Activated CD4-positive, alpha-beta memory T cell treated with anti-CD3 and anti-CD28 coated beads, Interleukin-2, amount 10 ng/mL, durations not matched to agents 7 days and 5 days (primary cell): ENCODE results near the gene FGF8. TPM values are rescaled to one million over a fixed set of nuclear protein-coding genes. Genes with fewer than 3 reads are reported as not detected.
A peak's percentile ranks its signal among the peaks of the same experiment; 100 is the strongest.

ENCODE experiments used
- CTCF ChIA-PET: fragments of 350-600 bp; sonication (Branson Sonifier 250); formaldehyde crosslinking; loops from one replicate; lab custom pipeline; 2021; ENCODE audit warnings: antibody characterized with exemption, inconsistent platforms; lab: Charles Lee
- POLR2A ChIA-PET: fragments of 350-600 bp; sonication (Branson Sonifier 250); formaldehyde crosslinking; loops from one replicate; lab custom pipeline; 2021; ENCODE audit warnings: antibody characterized with exemption; lab: Charles Lee
- DNase-seq: peaks from one replicate; pipeline ENCODE4 v3.0.0-alpha.2; 2020
- H3K27ac Mint-ChIP-seq: one replicate; pipeline ENCODE4 v1.8.0; 2021; ENCODE audit warnings: mild to moderate bottlenecking, mixed read lengths
- H3K27me3 Mint-ChIP-seq: one replicate; pipeline ENCODE4 v1.8.0; 2021; ENCODE audit warnings: mixed read lengths
- H3K36me3 Mint-ChIP-seq: one replicate; pipeline ENCODE4 v1.8.0; 2021; ENCODE audit warnings: low read depth, mixed read lengths
- H3K4me1 Mint-ChIP-seq: one replicate; pipeline ENCODE4 v1.8.0; 2021; ENCODE audit warnings: mixed read lengths
- H3K4me3 Mint-ChIP-seq: one replicate; pipeline ENCODE4 v1.8.0; 2021; ENCODE audit warnings: mild to moderate bottlenecking, mixed read lengths
- H3K9me3 Mint-ChIP-seq: one replicate; pipeline ENCODE4 v1.8.0; 2021; ENCODE audit warnings: mixed read lengths
- total RNA-seq, 2 experiments: library from RNA; stranded (reverse); gene quantifications; one replicate each; pipeline ENCODE4 v1.2.3, GENCODE V29; 2021

The FGF8 gene
- total RNA-seq, 2 experiments from 2014 or later = not detected

DNA sequence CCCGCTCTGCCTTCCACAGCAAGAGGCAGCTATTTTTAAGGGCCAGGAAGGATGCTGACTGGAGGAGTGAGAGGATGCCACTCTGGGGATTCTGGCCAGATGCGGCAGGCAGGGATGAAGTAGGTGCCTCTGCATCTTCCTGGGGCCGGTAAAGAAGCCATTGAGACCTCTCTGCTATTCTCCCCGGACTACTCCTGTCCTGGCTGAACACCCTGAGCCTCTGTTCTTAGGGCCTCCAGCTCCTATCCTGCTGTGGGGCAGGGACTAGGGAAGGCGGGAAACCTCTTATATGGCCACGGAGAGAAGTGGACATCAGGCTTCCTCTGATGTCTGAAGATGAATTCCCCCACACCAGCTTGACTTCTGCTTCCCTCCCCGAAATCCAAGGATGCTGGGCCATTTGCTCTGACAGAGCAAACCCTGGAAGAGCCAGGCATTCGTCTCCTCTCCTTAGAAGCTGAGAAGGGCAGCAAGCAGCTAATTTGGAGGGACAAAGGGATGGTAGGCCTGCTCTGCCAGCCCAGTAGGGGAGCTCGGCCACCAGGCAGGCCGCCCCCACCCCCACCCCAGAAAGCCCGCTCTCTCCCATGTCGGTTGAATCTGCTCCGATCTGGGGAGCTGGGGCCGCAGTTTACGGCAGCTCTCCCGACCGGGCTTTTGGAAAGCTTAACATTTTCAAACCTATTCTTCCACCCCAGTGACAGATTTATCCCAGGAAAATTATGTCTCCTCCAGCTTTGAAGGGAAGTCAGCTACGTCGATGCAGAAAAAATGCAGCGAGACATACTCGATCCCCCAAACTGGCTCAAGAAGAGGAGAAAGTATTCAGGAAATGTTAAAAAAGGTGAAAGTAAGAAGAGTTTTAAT is 2.8 kb downstream of the FGF8 start:
- peaks cover 8% of the 10 kb centered on the region for H3K4me1 Mint-ChIP-seq
- DNase-seq = peak; percentile 14
- H3K36me3 Mint-ChIP-seq = no peaks in the 10 kb centered on the region
- no peaks in the 10 kb centered on the region for H3K9me3 Mint-ChIP-seq
- peaks cover 59% of the 10 kb centered on the region for H3K27me3 Mint-ChIP-seq
- no peak overlapping the region for H3K4me3 Mint-ChIP-seq
- CTCF ChIA-PET = interaction anchor here (0.6 to 2.7 kb wide), 5 partner anchors 8 to 170 kb away, joined by 3 to 10 read pairs (median 8); partner anchors contain the start of gene NPM3
- H3K27ac Mint-ChIP-seq = no peak overlapping the region
- POLR2A ChIA-PET = interaction anchor here (1.1 to 2.1 kb wide), 4 partner anchors 9 to 79 kb away, joined by 3 to 7 read pairs (median 4); partner anchors contain the start of genes NPM3 and OGA

DNA sequence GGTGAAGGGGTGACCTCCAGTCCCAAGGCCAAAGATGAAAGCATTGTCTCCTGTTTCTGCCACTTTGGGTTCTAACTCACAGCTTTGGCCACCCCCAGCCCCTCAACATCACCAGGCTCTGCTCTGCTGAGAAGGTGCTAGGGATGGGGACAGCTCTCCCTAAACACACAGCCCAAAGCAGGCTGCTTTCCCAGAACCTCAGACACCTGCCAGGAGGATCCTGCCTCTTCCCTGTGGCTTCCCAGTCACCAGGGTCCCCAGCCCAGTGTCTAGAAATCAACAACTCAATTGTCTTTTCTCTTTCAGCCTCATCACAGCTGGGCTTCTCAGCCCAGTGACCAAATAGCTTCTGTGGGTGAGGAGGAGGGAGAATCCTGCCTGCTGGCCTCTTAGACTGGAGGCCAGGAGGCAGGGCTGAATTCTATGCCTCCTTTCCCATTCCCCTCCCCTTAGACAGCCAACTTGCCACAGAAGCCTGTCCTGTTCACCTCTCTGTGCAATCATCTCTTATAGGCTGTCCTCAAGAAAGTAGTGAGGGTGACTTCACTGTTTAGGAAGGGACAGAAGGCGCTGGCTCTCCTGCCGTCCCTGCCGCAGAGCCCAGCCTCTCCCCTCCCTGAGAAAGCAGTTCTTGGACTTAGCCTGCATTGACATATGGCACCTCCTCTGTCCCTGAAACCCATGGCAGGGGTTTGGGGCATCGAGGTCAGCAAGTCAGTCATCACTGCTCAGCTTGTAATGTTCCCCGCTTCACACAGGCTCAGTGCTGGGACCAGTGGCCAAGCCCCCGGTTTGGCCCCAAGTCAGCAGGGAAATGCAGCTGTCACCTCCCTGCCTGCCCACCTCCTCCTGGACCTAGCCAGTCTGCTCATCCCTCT is 3.7 kb downstream of the FGF8 start:
- POLR2A ChIA-PET = interaction anchor here (1.2 to 2.1 kb wide), 3 partner anchors 10 to 46 kb away, joined by 3 to 7 read pairs (median 5); partner anchors contain the start of genes NPM3 and OGA
- CTCF ChIA-PET = interaction anchor here (0.6 to 2.7 kb wide), 6 partner anchors 9 to 559 kb away, joined by 3 to 10 read pairs (median 6); partner anchors contain the start of gene NPM3
- peaks cover 50% of the 10 kb centered on the region for H3K27me3 Mint-ChIP-seq
- no peaks in the 10 kb centered on the region for H3K36me3 Mint-ChIP-seq
- DNase-seq = no peak
- H3K9me3 Mint-ChIP-seq = no peaks in the 10 kb centered on the region
- no peak overlapping the region for H3K4me3 Mint-ChIP-seq
- peaks cover 7% of the 10 kb centered on the region for H3K4me1 Mint-ChIP-seq
- no peak overlapping the region for H3K27ac Mint-ChIP-seq

DNA sequence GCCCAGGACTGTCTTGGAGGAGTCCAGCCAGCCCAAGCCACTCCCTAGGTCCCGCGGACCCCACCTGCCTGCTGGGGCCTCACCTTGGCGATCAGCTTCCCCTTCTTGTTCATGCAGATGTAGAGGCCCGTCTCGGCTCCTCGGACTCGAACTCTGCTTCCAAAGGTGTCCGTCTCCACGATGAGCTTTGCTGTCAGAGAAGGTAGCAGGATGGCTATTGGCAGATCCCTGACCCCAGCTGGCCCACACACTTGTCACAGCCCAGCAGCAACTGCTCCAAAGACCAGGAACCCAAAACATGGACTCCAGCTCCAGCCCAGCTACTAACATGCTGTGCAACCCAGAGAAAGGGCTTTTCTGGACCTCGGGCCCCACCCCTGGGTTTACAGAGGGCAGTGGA is 4.5 kb downstream of the FGF8 start:
- Mint-ChIP-seq H3K4me3 (no peak overlapping the region), H3K27me3 (peaks cover 49% of the 10 kb centered on the region), H3K27ac (no peak overlapping the region), H3K4me1 (peaks cover 7% of the 10 kb centered on the region), H3K36me3 (no peaks in the 10 kb centered on the region), H3K9me3 (no peaks in the 10 kb centered on the region)
- ChIA-PET CTCF (interaction anchor here (1.3 kb wide), 2 partner anchors 10 to 558 kb away, joined by 3 to 5 read pairs; no protein-coding TSS in a partner anchor), POLR2A (interaction anchor here (2.0 kb wide), 1 partner anchor 12 kb away, joined by 5 read pairs; the partner anchor contains the start of gene NPM3)
- no peak for DNase-seq

DNA sequence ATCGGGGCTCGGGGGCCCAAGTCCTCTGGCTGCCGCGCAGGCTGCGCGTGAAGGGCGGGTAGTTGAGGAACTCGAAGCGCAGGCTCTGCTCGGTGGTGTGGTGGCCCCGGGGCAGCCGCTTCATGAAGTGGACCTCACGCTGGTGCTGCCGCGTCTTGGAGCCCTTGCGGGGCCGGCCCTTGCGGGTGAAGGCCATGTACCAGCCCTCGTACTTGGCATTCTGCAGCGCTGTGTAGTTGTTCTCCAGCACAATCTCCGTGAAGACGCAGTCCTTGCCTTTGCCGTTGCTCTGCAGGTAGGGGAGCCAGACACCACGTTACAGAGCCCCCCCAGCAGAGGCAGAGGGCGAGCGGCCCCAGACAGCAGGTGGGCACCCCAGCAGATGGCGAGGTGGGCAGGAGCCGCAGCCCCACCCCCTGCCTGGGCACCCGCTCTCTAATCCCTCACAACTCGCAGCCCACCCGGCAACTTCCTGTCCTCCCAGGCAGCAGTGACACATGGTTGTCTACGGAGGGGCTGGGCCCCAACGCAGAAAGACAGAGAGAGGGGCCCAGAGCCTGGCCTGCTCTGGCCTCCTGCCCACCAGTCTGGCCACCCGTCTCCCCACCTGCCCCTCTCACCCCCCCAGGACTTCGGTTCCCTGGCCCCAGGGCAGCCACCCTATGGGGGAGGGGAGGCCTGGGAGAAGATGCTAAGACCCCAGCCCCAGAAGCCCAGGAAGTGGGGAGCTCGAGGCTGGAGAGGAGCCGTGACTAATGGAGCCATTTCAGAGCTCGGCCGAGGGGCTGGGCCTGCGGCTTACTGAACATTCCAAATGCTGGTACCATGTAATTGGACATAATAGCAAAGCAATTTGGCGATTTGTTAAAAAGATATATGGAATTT is 5.3 kb downstream of the FGF8 start:
- Mint-ChIP-seq H3K4me1 (peaks cover 7% of the 10 kb centered on the region), H3K4me3 (no peak overlapping the region), H3K27me3 (peaks cover 56% of the 10 kb centered on the region), H3K36me3 (no peaks in the 10 kb centered on the region), H3K9me3 (no peaks in the 10 kb centered on the region), H3K27ac (no peak overlapping the region)
- no peak for DNase-seq
- POLR2A ChIA-PET = interaction anchor here (2.0 kb wide), 1 partner anchor 13 kb away, joined by 5 read pairs; the partner anchor contains the start of gene NPM3
- CTCF ChIA-PET = interaction anchor here (1.0 to 1.3 kb wide), 3 partner anchors 11 to 557 kb away, joined by 3 to 6 read pairs (median 5); no protein-coding TSS in a partner anchor

DNA sequence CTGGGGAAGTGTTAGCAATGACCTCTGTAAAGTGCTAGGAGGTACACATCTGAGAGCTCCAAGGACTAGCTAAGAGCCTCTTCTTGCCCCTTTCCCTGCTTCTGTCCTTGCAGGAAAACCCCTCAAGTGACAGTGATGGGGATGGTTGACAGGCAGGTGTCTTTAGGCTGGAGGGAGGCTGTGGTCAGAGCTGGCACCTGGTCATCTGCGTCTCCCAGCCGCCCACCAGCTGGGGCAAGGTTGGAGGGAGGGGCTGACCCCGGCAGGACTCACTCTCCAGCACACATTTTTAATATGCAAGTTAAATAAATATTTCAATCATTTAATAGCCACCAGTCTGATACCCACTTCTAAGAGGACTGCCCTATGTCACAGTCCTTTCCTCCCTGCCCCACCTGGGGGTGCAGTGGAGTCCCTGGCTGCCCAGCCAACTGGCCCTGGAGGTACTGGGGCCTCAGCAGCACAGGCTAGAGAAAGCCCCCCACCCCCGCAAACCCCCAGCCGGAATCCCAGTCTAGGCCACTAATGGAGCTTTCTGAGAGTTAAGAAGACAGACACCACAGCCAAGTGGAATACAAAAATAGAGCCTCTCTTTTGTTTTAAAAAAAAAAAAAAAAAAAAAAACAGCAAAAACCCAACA is 6.3 kb downstream of the FGF8 start:
- H3K4me3 Mint-ChIP-seq = no peak overlapping the region
- peaks cover 56% of the 10 kb centered on the region for H3K27me3 Mint-ChIP-seq
- H3K36me3 Mint-ChIP-seq = no peaks in the 10 kb centered on the region
- H3K9me3 Mint-ChIP-seq = no peaks in the 10 kb centered on the region
- POLR2A ChIA-PET = no interaction called here
- H3K27ac Mint-ChIP-seq = no peak overlapping the region
- peaks cover 5% of the 10 kb centered on the region for H3K4me1 Mint-ChIP-seq
- no peak for DNase-seq
- CTCF ChIA-PET = interaction anchor here (0.7 to 1.1 kb wide), 4 partner anchors 9 to 167 kb away, joined by 3 to 6 read pairs (median 3); no protein-coding TSS in a partner anchor

DNA sequence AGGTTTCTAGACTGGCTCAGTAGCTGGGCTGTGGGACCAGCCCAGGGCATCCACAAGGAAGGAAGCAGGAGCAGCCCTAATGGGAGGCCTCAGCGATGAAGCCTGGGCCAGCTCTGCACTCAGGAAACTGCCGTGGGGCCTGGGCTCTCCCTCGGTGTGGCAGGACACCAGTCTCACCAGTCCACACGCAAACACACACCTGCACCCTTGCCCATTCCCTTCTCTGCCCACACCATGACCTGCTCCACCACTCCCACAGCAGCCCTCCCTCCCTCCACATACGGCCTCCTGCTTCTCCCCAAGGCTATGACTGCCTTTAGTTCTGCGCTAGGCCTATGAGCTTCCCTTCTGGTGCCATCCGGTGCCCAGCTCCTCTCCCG is 7.1 kb downstream of the FGF8 start:
- H3K27ac Mint-ChIP-seq = no peak overlapping the region
- H3K4me1 Mint-ChIP-seq = peaks cover under 1% of the 10 kb centered on the region
- no peaks in the 10 kb centered on the region for H3K36me3 Mint-ChIP-seq
- ChIA-PET POLR2A (interaction anchor here (0.8 kb wide), 1 partner anchor 16 kb away, joined by 3 read pairs; no protein-coding TSS in a partner anchor), CTCF (interaction anchor here (1.0 to 1.1 kb wide), 2 partner anchors 10 to 166 kb away, joined by 3 read pairs; no protein-coding TSS in a partner anchor)
- H3K9me3 Mint-ChIP-seq = no peaks in the 10 kb centered on the region
- DNase-seq = no peak
- H3K27me3 Mint-ChIP-seq = peaks cover 49% of the 10 kb centered on the region
- no peak overlapping the region for H3K4me3 Mint-ChIP-seq

DNA sequence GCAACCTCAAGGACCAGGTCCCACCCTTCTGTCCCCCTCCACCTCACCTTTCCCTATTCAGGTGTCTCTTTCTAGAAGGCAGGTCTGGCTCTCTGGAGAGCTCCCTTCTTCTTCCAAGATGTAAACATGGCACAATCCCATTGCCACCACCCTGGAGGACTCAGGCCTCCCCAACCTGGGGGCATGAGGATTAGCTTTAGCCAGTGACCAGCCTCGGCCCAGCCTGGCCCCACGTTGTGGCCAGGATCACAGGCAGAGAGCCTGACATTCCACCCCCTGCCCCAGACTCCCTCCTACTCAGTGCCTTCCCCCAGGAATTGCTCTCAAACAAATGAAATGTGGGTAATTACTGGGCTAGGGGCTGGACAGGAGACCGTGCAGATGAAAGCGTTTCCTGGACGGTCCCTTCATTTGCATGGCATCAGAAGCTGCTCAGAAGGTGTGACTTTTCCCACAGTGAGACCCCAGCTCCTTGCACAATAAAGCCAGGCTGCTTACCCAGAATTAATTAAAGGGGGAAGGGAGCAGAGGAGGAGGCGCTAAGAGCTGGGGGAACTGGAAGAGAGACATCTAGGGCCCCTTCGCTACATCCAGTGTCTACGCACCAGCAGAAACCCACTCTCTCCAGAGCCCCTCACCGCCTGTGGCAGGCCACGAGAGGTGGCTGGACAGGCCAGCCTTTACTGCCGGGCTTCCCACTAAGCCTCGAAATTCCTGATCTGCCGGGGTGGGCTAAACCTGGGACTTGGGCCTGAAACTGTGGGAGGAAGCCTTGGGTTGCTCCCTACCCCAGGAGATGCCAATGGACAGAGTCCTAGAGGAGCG is 7.7 kb downstream of the FGF8 start:
- DNase-seq = no peak
- CTCF ChIA-PET = interaction anchor here (1.0 kb wide), 1 partner anchor 10 kb away, joined by 3 read pairs; no protein-coding TSS in a partner anchor
- Mint-ChIP-seq H3K4me1 (no peaks in the 10 kb centered on the region), H3K27me3 (peaks cover 45% of the 10 kb centered on the region), H3K9me3 (no peaks in the 10 kb centered on the region), H3K27ac (no peak overlapping the region), H3K36me3 (no peaks in the 10 kb centered on the region), H3K4me3 (no peak overlapping the region)
- POLR2A ChIA-PET = interaction anchor here (0.8 kb wide), 1 partner anchor 15 kb away, joined by 3 read pairs; no protein-coding TSS in a partner anchor

DNA sequence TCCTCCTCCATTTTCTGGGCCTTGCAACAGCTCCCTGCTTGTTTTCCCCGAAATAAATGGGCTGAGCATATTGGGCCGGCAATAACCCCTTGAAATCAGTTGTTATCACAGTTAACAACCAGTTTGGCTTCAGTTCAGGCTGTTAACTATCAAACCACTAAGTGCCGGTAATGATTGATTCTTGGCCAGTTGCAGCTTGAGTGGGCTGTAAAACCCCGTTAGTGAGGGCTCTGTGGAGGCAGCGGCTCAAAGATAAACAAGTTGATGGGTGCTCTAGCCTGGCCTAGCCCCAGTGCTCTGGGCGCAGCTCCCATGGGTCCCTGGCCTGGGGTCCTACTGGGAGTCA is 8.3 kb downstream of the FGF8 start:
- CTCF ChIA-PET = no interaction called here
- Mint-ChIP-seq H3K4me1 (no peaks in the 10 kb centered on the region), H3K9me3 (no peaks in the 10 kb centered on the region), H3K27me3 (peaks cover 39% of the 10 kb centered on the region), H3K4me3 (no peak overlapping the region), H3K36me3 (no peaks in the 10 kb centered on the region), H3K27ac (no peak overlapping the region)
- POLR2A ChIA-PET = no interaction called here
- no peak for DNase-seq

DNA sequence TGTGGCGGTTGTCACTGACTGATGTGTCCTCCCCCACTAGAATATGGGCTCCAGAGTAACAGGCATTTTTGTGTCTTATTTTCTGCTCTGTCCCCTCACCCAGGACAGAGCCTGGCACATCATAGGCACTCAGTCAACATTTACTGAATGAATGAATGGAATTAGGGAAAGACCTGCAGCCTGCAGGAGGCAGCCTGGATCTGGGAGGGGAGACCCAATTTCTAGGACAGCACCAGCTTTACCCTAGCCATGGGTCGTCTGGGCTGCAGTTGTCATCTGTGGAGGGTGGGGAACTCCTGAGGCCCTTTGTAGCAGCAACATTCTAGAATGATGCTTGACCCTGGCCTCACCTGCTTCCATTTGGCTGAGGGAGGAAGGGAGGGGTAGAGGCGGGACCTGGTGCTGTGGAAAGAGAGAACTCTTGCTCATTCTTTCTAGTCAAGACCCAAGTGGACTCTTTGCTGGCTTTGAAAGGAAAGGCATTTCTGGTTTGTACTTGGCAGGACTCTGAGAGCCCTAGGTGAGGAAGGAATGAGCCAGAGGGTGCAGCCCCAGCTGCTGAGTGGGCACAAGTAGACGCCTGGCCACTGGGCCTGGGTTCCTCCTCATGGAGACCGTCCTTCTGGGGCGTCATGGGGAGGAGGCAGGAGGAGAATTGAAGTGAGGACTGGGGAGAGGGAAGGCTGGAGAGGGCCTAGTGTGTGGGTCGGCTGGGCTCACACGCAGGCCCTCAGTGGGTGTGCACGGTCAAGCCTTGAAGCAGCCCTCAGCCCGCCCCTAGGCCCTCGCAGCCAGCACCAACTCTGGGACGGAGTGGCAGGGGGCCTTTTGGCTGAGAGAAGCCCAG is 8.9 kb downstream of the FGF8 start:
- no peak overlapping the region for H3K4me3 Mint-ChIP-seq
- no peaks in the 10 kb centered on the region for H3K36me3 Mint-ChIP-seq
- no peaks in the 10 kb centered on the region for H3K4me1 Mint-ChIP-seq
- H3K9me3 Mint-ChIP-seq = no peaks in the 10 kb centered on the region
- H3K27me3 Mint-ChIP-seq = peaks cover 33% of the 10 kb centered on the region
- no peak for DNase-seq
- H3K27ac Mint-ChIP-seq = no peak overlapping the region
- POLR2A ChIA-PET = no interaction called here
- CTCF ChIA-PET = no interaction called here

DNA sequence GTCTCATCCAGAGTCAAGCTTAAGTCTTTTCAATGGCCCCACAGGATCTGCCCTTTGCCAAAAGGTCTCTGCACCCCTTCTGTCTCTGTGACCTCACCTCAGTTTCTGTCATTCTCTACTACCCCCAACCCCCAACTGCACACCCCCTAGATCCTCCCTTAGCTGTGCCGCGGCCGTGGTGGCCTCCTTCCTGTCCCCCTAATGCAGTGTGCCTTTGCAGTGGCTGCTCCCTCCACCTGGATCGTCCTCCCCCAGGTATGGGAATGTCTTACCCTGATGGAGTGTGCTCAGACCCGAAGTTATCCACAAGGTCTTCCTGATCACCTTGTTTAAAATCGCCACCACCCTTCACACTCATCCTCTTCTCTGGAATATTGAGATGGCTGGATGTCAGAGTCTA is 9.6 kb downstream of the FGF8 start:
- H3K9me3 Mint-ChIP-seq = no peaks in the 10 kb centered on the region
- DNase-seq = no peak
- H3K36me3 Mint-ChIP-seq = no peaks in the 10 kb centered on the region
- H3K27ac Mint-ChIP-seq = no peak overlapping the region
- H3K4me3 Mint-ChIP-seq = no peak overlapping the region
- H3K4me1 Mint-ChIP-seq = no peaks in the 10 kb centered on the region
- ChIA-PET CTCF (interaction anchor here (0.7 to 0.8 kb wide), 2 partner anchors 15 to 164 kb away, joined by 3 to 5 read pairs; no protein-coding TSS in a partner anchor), POLR2A (no interaction called here)
- peaks cover 26% of the 10 kb centered on the region for H3K27me3 Mint-ChIP-seq
